ENCODE data around the gene MEIG1.
"Not testable (repeated sequence)": the region's sequence is repeated elsewhere in the genome, so short reads cannot be mapped to it uniquely, and the experiment has no call there.

MEIG1 gene

GRCh38 chr10:14958872-14959220 lies 342 bp upstream of the MEIG1 start:
- DNase-seq: no peak

GRCh38 chr10:14967897-14968296 lies 8.7 kb downstream of the MEIG1 start:
- no peak for DNase-seq

GRCh38 chr10:14971867-14972448 lies 12.8 kb downstream of the MEIG1 start:
- DNase-seq: no peak

GRCh38 chr10:14974153-14974998 lies 15.2 kb downstream of the MEIG1 start:
- not testable (repeated sequence) for DNase-seq

GRCh38 chr10:14975672-14976273 lies 16.6 kb downstream of the MEIG1 start:
- no peak for DNase-seq

- no peak for DNase-seq
Measured at GRCh38 chr10:14982744-14983143, 23.6 kb downstream of the MEIG1 start.

GRCh38 chr10:14989552-14989951 lies 30.4 kb downstream of the MEIG1 start:
- DNase-seq: not testable (repeated sequence)

GRCh38 chr10:14991035-14991749 lies 32.0 kb downstream of the MEIG1 start:
- DNase-seq: not testable (repeated sequence)

- DNase-seq: not testable (repeated sequence)
Measured at GRCh38 chr10:14992336-14992735, 33.1 kb downstream of the MEIG1 start.

GRCh38 chr10:14993500-14994455 lies 34.6 kb downstream of the MEIG1 start:
- DNase-seq: not testable (repeated sequence)

- DNase-seq: no peak
Measured at GRCh38 chr10:14995964-14996565, 36.9 kb downstream of the MEIG1 start.

- DNase-seq: not testable (repeated sequence)
Measured at GRCh38 chr10:15013530-15013929, 54.3 kb downstream of the MEIG1 start.

- no peak for DNase-seq
Measured at GRCh38 chr10:15015451-15015850, 56.3 kb downstream of the MEIG1 start.

GRCh38 chr10:15020966-15021365 lies 61.8 kb downstream of the MEIG1 start:
- DNase-seq: not testable (repeated sequence)

Data from DMS153 (cell line).